Measurements from ENCODE around the gene PSMD12. TPM values are rescaled to one million over a fixed set of nuclear protein-coding genes. Genes with fewer than 3 reads are reported as not detected.
"Not testable (repeated sequence)": the region's sequence is repeated elsewhere in the genome, so short reads cannot be mapped to it uniquely, and the experiment has no call there.

Gene PSMD12
- total RNA-seq (2014; rRNA removed; shearing (Covaris generic)), result 20.5 and 21.3 TPM in 2 replicates

GRCh38 chr17:67366193-67367157 lies at the start of gene PSMD12:
Gene PSMD12 (minus strand): TSS chr17:67366577. CDS start chr17:67366519, 58 bp downstream.
- peak; percentile 94 for DNase-seq (ENCODE audit: low spot score)
- in situ Hi-C loops (cut with HindIII; ENCODE audit: low sequenced_read_pairs), result no loop called here

DNA sequence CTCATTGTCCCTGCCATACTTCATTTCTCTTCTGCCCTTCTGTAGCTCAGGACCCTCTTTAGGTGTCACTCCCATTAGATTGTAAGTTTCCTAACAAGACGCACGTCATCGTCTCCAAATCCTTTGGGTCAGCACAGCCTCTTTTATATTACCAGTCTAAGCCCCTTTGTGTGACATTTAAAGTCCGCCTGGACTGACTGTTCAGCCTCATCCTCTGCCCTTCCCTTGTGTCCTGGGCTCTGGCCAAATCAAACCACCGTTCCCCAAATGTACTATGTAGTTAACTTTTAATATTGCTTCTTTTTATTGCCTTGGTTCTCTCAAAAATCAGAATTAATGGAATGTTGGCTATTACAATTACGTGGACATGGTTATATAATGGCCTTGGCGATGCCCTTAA lies 48.9 kb upstream of the PSMD12 start:
- in situ Hi-C loops (cut with HindIII; ENCODE audit: low sequenced_read_pairs), result no loop called here
- no peak for DNase-seq (ENCODE audit: low spot score)

DNA sequence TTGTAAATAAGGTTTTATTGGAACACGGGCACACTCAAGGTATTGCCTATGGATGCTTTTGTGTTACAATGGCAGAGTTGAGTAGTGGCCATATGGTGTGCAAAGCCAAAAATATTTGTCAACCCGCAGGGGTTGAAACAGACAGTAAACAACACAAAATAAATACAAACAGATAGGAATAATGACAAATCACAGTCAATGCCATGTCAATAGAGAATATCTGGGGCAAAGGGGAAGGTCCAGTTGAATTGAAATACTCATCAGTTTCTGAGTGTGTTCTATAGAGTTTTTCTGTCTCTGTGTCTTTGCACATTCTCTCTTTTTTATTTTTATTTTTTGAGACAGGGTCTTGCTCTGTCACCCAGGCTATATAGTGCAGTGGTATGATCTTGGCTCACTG lies 48.2 kb upstream of the PSMD12 start:
- DNase-seq (ENCODE audit: low spot score), result no peak
- in situ Hi-C loops (cut with HindIII; ENCODE audit: low sequenced_read_pairs), result no loop called here

DNA sequence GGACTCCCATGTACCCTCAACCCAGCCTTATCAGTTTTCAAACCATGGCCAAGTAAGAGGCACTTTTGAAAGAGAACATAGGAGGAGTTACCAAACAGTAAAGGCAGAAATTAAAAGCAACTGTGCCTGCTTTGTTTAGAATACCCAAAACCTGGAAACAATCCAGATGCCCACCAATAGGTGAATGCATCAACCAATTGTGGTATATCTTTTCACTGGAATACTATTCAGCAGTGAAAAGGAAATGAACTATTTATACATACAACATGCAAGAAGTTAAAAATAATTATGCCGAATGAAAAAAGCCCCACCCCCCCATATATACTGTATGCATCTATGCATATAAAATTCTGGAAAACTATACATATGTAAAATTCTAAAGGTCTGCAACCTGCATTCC lies 47.8 kb upstream of the PSMD12 start:
- in situ Hi-C loops (cut with HindIII; ENCODE audit: low sequenced_read_pairs), result no loop called here
- DNase-seq (ENCODE audit: low spot score), result no peak

- in situ Hi-C loops (cut with HindIII; ENCODE audit: low sequenced_read_pairs), result no loop called here
These were observed 47.0 kb upstream of the PSMD12 start for GRCh38 chr17:67413388-67413787.

DNA sequence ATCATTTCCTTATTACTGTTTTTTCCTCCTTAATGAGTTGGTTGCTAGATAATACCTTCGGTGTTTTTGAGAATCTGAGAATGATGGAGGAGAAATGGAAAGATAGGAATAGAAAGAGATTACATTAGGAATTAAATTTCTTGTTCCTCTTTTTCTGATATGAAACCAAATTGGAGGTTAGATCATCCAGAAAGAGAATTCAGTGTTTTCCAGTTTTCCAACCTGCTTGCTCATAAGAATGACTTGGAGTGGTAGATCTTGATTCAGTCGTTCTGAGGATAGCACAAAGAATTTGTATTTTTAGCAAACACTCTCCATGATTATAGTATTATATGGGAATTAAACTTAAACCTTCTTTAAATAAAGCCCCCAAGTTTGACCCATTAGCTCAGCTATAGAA lies 46.6 kb upstream of the PSMD12 start:
- DNase-seq (ENCODE audit: low spot score), result no peak
- in situ Hi-C loops (cut with HindIII; ENCODE audit: low sequenced_read_pairs), result no loop called here

More at GRCh38 chr17:67413388-67413787, 47.0 kb upstream of the PSMD12 start:
- DNase-seq (ENCODE audit: low spot score), result no peak

DNA sequence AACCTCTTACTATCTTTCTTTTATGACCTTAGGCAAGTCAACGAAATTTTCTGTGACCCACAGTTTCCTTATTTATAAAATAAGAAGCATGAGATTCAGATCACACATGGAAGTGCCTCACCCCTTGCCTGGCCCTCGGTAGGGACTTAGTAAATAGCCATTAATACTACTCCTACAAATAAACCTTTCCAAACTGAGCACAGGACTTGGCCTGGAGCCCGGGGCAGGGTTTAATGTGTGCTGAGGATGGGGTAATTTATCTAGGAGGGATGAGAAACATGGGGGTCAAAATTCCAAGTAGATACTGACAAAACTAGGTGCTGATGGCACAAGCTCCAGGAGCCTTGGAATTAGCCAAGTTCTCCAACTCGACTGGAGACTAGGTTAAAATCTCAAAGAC lies 45.7 kb upstream of the PSMD12 start:
- in situ Hi-C loops (cut with HindIII; ENCODE audit: low sequenced_read_pairs), result no loop called here
- no peak for DNase-seq (ENCODE audit: low spot score)

GRCh38 chr17:67411397-67411796 lies 45.0 kb upstream of the PSMD12 start:
- DNase-seq (ENCODE audit: low spot score), result no peak
- in situ Hi-C loops (cut with HindIII; ENCODE audit: low sequenced_read_pairs), result no loop called here

GRCh38 chr17:67408455-67408830 lies 42.1 kb upstream of the PSMD12 start:
- in situ Hi-C loops (cut with HindIII; ENCODE audit: low sequenced_read_pairs); DNase-seq (ENCODE audit: low spot score): not testable (repeated sequence)

GRCh38 chr17:67403483-67403882 lies 37.1 kb upstream of the PSMD12 start:
- in situ Hi-C loops (cut with HindIII; ENCODE audit: low sequenced_read_pairs), result no loop called here
- DNase-seq (ENCODE audit: low spot score), result no peak

GRCh38 chr17:67403065-67403464 lies 36.7 kb upstream of the PSMD12 start:
- no peak for DNase-seq (ENCODE audit: low spot score)
- in situ Hi-C loops (cut with HindIII; ENCODE audit: low sequenced_read_pairs), result no loop called here

- in situ Hi-C loops (cut with HindIII; ENCODE audit: low sequenced_read_pairs), result no loop called here
- no peak for DNase-seq (ENCODE audit: low spot score)
These were observed 35.5 kb upstream of the PSMD12 start for GRCh38 chr17:67401598-67402504.

DNA sequence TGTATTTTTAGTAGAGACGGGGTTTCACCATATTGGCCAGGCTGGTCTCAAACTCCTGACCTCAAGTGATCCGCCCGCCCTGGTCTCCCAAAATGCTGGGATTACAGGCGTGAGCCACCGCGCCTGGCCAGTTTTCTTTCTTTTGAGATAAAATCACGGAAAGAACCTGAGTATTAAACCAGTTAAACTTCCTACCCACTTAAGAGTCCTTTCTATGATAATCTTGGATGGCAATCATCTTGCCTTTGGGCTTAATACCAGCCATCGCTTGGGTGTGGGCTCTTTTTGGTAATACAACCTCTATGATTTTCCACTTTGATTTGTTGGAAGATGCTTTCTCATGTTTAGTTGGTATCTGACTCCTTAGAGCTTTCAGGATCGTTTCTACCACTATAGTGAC lies 34.7 kb upstream of the PSMD12 start:
- in situ Hi-C loops (cut with HindIII; ENCODE audit: low sequenced_read_pairs), result no loop called here
- DNase-seq (ENCODE audit: low spot score), result no peak

DNA sequence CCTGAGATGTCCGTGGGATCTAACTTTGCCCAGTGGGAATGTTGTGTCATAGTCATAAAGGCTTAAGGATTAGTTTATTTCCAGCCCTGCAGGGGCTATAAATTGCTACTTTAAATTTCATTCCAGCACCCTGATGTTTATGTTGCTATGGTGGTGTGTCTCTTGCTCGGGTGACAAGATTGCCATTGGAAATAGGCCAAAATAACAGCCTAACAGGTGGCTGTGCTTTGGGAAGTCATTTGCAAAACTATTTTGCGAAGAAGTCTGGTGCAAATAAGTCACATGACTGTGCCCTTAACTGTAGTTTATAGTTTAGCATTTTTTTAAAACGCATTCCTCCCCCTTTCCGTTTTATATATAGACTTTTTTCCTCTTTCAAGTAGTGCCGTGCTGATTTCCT lies 33.8 kb upstream of the PSMD12 start:
- in situ Hi-C loops (cut with HindIII; ENCODE audit: low sequenced_read_pairs), result no loop called here
- peak; percentile 20 for DNase-seq (ENCODE audit: low spot score)

DNA sequence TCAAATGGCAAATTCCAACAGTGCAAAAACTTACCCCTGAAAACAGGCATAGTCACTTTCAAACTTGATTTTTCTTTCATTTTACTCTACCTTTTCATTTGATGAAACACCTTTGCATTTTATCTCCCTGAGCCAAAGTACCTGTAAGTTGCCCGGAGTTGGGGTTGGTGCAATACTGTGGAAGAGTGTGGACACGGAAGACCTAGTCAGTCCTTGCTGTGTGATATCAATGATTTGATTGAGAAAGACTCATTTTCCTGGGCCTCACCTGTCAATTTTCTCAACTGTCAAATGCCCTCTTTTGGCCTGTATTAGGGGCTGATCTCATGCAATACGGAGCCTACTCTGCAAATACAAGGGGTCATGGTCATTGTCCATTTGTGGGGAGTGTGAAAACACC lies 33.3 kb upstream of the PSMD12 start:
- no peak for DNase-seq (ENCODE audit: low spot score)
- in situ Hi-C loops (cut with HindIII; ENCODE audit: low sequenced_read_pairs), result no loop called here

GRCh38 chr17:67393809-67394397 lies 27.5 kb upstream of the PSMD12 start:
- in situ Hi-C loops (cut with HindIII; ENCODE audit: low sequenced_read_pairs), result no loop called here
- DNase-seq (ENCODE audit: low spot score), result no peak

DNA sequence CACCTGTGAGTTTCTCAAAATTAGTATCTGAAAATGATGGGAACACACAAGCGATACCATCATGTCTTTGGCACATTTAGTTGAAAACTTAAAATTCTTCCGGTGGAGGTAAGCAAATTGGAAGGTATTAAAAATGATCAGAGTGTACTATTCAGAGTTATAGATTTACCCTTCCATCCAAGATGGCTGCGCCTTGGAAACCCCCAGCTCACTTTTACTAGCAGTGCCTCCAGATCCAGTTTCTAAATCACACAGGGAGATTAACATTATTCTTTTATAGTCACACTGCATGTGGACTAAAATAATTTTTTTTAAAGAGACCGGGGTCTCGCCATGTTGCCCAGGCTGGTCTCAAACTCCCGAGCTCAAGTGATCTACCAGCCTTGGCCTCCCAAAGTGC lies 25.7 kb upstream of the PSMD12 start:
- in situ Hi-C loops (cut with HindIII; ENCODE audit: low sequenced_read_pairs), result no loop called here
- no peak for DNase-seq (ENCODE audit: low spot score)

DNA sequence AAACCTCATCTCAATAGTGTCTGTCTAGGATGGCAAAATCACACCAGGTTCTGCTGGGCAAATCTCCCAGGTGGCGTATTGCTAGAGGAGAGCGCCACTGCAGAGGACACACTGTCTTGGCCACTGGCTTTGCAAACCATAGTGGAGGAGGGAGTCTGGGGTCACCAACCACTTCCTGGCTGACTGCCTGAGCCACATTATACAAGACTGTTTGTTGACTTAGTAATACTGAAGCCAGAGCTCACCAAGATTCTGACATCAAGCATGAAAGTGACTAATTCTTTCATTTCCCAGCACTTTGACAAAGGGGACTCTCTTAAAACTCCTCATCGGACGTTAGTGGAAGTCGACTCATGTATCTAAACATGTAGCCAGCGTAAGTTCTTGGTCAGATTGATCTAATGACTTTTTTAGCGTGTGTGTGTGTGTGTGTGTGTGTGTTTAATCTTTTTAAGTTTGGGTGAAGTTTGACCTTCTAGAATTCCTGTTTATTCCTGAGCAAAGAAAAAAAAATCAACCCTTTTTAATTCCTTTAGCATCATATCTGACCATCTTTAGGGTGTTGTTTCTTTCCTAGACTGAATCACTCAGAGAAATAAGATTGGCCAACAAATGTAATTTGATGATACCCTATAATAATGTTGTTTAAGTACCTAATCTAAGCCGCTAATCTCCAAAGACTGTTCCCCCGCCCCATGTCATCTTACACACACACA lies 24.4 kb upstream of the PSMD12 start:
- in situ Hi-C loops (cut with HindIII; ENCODE audit: low sequenced_read_pairs), result no loop called here
- peak; percentile 33 for DNase-seq (ENCODE audit: low spot score)

DNA sequence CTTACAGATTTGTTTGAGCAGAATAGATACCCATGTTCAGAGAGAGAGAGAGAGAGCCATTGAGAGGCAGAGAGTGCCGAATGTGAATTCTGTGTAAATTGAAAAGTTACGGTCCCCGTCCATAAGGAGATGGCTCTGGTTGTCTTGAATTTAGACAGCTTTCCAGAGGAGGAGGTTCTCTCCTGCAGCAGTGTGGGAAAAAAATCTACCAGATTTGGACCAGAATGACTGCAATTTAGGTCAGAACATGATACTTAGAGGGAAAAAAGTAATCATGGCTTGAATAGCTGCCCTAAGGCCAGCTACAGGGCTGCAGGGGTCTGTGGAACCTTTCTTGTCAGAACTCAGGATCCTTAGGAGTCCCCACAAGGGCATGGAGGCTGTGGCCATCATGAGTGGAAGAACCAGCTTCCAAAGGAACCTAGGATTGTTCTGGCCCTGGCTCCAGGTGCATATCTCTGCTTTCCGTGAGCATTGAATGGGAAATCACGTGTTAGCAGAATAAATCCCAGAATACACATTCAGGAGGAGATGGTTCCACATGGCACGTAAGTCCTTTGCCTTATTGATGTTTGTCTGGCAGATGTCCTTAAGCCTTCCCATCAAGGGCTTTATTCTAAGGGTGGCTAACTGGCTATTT lies 23.7 kb upstream of the PSMD12 start:
- in situ Hi-C loops (cut with HindIII; ENCODE audit: low sequenced_read_pairs), result no loop called here
- DNase-seq (ENCODE audit: low spot score), result no peak
